ENCODE results near the gene CKMT2. TPM values are rescaled to one million over a fixed set of nuclear protein-coding genes. Genes with fewer than 3 reads are reported as not detected.

Gene CKMT2
- total and polyA plus RNA-seq, 3 donors from 2014 or later = 13.7 to 27.6 (median 25.4) TPM

- no peaks in the 10 kb centered on the region for H3K9me3 ChIP-seq
- WGBS, 2 donors = 81 to 85% methylated on average over 10 to 11 of the region's 11 CpGs
- DNase-seq = no peak
- H3K27me3 ChIP-seq = no peaks in the 10 kb centered on the region
- no peaks in the 10 kb centered on the region for H3K4me1 ChIP-seq
- intact Hi-C loops (cut with DNase I; ENCODE audit: low total_unique reads) = no loop called here
- H3K27ac ChIP-seq = no peak overlapping the region
- H3K4me3 ChIP-seq = no peak overlapping the region
- H3K36me3 ChIP-seq (ENCODE audit: low read depth, missing control alignments) = no peaks in the 10 kb centered on the region
- TF ChIP-seq POLR2A (IDR thresholded peaks at IDR 0.05) = no peak
- TF ChIP-seq, protein P1, sequence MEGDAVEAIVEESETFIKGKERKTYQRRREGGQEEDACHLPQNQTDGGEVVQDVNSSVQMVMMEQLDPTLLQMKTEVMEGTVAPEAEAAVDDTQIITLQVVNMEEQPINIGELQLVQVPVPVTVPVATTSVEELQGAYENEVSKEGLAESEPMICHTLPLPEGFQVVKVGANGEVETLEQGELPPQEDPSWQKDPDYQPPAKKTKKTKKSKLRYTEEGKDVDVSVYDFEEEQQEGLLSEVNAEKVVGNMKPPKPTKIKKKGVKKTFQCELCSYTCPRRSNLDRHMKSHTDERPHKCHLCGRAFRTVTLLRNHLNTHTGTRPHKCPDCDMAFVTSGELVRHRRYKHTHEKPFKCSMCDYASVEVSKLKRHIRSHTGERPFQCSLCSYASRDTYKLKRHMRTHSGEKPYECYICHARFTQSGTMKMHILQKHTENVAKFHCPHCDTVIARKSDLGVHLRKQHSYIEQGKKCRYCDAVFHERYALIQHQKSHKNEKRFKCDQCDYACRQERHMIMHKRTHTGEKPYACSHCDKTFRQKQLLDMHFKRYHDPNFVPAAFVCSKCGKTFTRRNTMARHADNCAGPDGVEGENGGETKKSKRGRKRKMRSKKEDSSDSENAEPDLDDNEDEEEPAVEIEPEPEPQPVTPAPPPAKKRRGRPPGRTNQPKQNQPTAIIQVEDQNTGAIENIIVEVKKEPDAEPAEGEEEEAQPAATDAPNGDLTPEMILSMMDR (IDR thresholded peaks at IDR 0.05) = no peak
Observed at GRCh38 chr5:81209869-81210493, 23.1 kb upstream of the CKMT2 start.

GRCh38 chr5:81212211-81212751 is 20.8 kb upstream of the CKMT2 start:
- intact Hi-C loops (cut with DNase I; ENCODE audit: low total_unique reads) = no loop called here
- no peak for DNase-seq
- 94 to 98% methylated on average over 11 of the region's 11 CpGs for WGBS, 2 donors

DNA sequence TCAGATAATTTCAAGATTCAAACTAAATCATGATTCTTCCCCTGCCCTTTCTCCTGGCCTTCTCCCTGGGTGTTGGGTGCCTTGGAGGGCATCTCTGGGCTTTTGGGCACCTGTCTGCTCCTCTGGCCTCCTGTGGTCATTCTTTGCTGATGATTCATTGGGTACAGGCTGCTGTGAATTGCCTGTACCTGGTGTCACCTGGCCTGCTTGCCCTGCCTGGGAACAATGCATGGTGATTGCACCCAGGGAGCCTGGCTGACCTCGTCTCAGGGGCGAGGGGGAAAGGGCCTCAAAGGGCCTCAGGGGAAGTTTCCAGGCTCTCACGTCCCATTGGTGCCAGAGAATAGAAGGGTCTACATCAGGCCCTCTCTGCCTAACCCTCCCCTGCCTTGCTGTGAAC is 20.1 kb upstream of the CKMT2 start:
- TF ChIP-seq POLR2A (IDR thresholded peaks at IDR 0.05) = no peak
- TF ChIP-seq, protein P1 (IDR thresholded peaks at IDR 0.05) = no peak
- H3K36me3 ChIP-seq (ENCODE audit: low read depth, missing control alignments) = no peaks in the 10 kb centered on the region
- WGBS, 2 donors = 87 to 91% methylated on average over 3 of the region's 3 CpGs
- no peak overlapping the region for H3K27ac ChIP-seq
- no peak overlapping the region for H3K4me3 ChIP-seq
- intact Hi-C loops (cut with DNase I; ENCODE audit: low total_unique reads) = no loop called here
- DNase-seq = no peak
- no peaks in the 10 kb centered on the region for H3K4me1 ChIP-seq
- no peaks in the 10 kb centered on the region for H3K27me3 ChIP-seq
- no peaks in the 10 kb centered on the region for H3K9me3 ChIP-seq

More at GRCh38 chr5:81212211-81212751, 20.8 kb upstream of the CKMT2 start:
- H3K36me3 ChIP-seq (ENCODE audit: low read depth, missing control alignments) = no peaks in the 10 kb centered on the region
- TF ChIP-seq, protein P1 (IDR thresholded peaks at IDR 0.05) = no peak
- no peak for TF ChIP-seq POLR2A (IDR thresholded peaks at IDR 0.05)
- H3K27ac ChIP-seq = no peak overlapping the region
- H3K4me1 ChIP-seq = no peaks in the 10 kb centered on the region
- no peak overlapping the region for H3K4me3 ChIP-seq
- no peaks in the 10 kb centered on the region for H3K9me3 ChIP-seq
- no peaks in the 10 kb centered on the region for H3K27me3 ChIP-seq

GRCh38 chr5:81214848-81215247 is 18.3 kb upstream of the CKMT2 start:
- TF ChIP-seq, protein P1 (IDR thresholded peaks at IDR 0.05) = no peak
- no peak for TF ChIP-seq POLR2A (IDR thresholded peaks at IDR 0.05)
- WGBS, 2 donors = 95 to 96% methylated on average over 8 of the region's 8 CpGs
- no peak for DNase-seq

DNA sequence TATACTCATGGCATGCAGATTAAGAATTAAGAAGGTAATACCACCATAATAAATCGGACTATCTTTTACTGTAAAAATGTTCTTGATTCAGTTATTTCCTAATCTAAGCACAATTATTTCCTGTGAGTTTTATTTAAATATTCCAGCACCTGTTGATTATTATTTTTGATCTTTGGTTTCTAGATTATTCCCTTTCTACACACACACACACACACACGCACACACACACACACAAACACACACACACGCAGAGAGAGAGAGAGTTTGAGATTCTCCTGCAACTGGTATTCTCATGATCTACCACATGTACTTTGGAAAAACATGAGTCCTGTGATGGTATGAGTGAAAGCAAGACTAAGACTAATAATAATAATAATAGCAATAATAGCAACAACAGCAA is 17.0 kb upstream of the CKMT2 start:
- no peak for DNase-seq
- no peak for TF ChIP-seq POLR2A (IDR thresholded peaks at IDR 0.05)
- TF ChIP-seq, protein P1 (IDR thresholded peaks at IDR 0.05) = no peak
- Histone ChIP-seq H3K4me1 (no peaks in the 10 kb centered on the region), H3K27me3 (no peaks in the 10 kb centered on the region), H3K36me3 (ENCODE audit: low read depth, missing control alignments) (no peaks in the 10 kb centered on the region), H3K9me3 (no peaks in the 10 kb centered on the region), H3K4me3 (no peak overlapping the region), H3K27ac (no peak overlapping the region)
- intact Hi-C loops (cut with DNase I; ENCODE audit: low total_unique reads) = no loop called here
- WGBS, 2 donors = 61 to 72% methylated on average over 3 of the region's 3 CpGs

More at GRCh38 chr5:81214848-81215247, 18.3 kb upstream of the CKMT2 start:
- no peak overlapping the region for H3K27ac ChIP-seq
- H3K9me3 ChIP-seq = no peaks in the 10 kb centered on the region
- no peaks in the 10 kb centered on the region for H3K4me1 ChIP-seq
- H3K4me3 ChIP-seq = no peak overlapping the region
- intact Hi-C loops (cut with DNase I; ENCODE audit: low total_unique reads) = no loop called here
- H3K36me3 ChIP-seq (ENCODE audit: low read depth, missing control alignments) = no peaks in the 10 kb centered on the region
- H3K27me3 ChIP-seq = no peaks in the 10 kb centered on the region
